K562 (cell line): ENCODE results near the gene MED29. TPM values are rescaled to one million over a fixed set of nuclear protein-coding genes. Genes with fewer than 3 reads are reported as not detected.
A peak's percentile ranks its signal among the peaks of the same experiment; 100 is the strongest.

ENCODE experiments used
- BDP1 ChIP-seq: IDR thresholded peaks from 3 replicates; pipeline ENCODE4 v1.6.1; 2011; ENCODE audit not compliant: insufficient read length, insufficient read depth
- CCAR2 ChIP-seq: fragments of 200-400 bp; formaldehyde crosslinking; IDR thresholded peaks from 2 replicates; pipeline ENCODE4 v1.6.1; 2017; ENCODE audit warnings: mild to moderate bottlenecking, low read depth, low read length
- HINFP ChIP-seq: fragments of 450-650 bp; conservative IDR thresholded peaks from 2 replicates; pipeline ENCODE4 v1.6.1; 2016; ENCODE audit warnings: missing genetic modification characterization, low read depth, mild to moderate bottlenecking, control low read depth, missing compliant biosample characterization
- HMGN3 ChIP-seq: IDR thresholded peaks from 2 replicates; pipeline ENCODE4 v1.6.1; 2011; ENCODE audit warnings: borderline replicate concordance, low read depth, mild to moderate bottlenecking, mixed read lengths, low read length; ENCODE audit not compliant: insufficient read length; ENCODE audit errors: extremely low read depth
- IRF1 ChIP-seq: sonication (generic); formaldehyde crosslinking; IDR thresholded peaks from 2 replicates; pipeline ENCODE4 v1.8.0; 2022; ENCODE audit warnings: missing genetic modification reagents, mild to moderate bottlenecking, borderline replicate concordance
- MGA ChIP-seq: fragments of 450-650 bp; IDR thresholded peaks from 2 replicates; pipeline ENCODE4 v1.6.1; 2016; ENCODE audit warnings: mild to moderate bottlenecking, moderate library complexity
- POLR2G ChIP-seq: fragments of 200-400 bp; formaldehyde crosslinking; IDR thresholded peaks from 2 replicates; pipeline ENCODE4 v1.6.1; 2017; ENCODE audit warnings: low read depth, mild to moderate bottlenecking, antibody characterized with exemption, low read length, moderate library complexity
- TCF7 ChIP-seq: sonication (generic); IDR thresholded peaks from 2 replicates; pipeline ENCODE4 v1.6.1; 2016; ENCODE audit warnings: antibody characterized with exemption, borderline replicate concordance
- THRB ChIP-seq: fragments of 450-650 bp; formaldehyde crosslinking; conservative IDR thresholded peaks from 2 replicates; pipeline ENCODE4 v1.4.0; 2022; ENCODE audit warnings: mild to moderate bottlenecking, missing genetic modification characterization
- U2AF1 ChIP-seq: fragments of 200-400 bp; formaldehyde crosslinking; optimal IDR thresholded peaks from 2 replicates; pipeline ENCODE3; 2017; ENCODE audit warnings: mild to moderate bottlenecking, low read depth, low read length, moderate library complexity
- ZNF224 ChIP-seq: sonication (generic); formaldehyde crosslinking; IDR thresholded peaks from 2 replicates; pipeline ENCODE4 v1.8.0; 2022; ENCODE audit warnings: mild to moderate bottlenecking, missing genetic modification reagents
- ZNF316 ChIP-seq: fragments of 450-650 bp; IDR thresholded peaks from 2 replicates; pipeline ENCODE4 v1.6.1; 2016
- polyA plus RNA-seq, 8 experiments: library from polyadenylated mRNA; depleted of rRNA in 4 of 8; stranded (reverse) in 5 of 8; unstranded in 3 of 8; fragments of >200 nt; fragmentation: Nextera tagmentation in 2 of 8; fragmentation: Illumina TruSeq in 1 of 8; extraction: Ambion mirVana in 2 of 8; extraction: Trizol in 1 of 8; gene quantifications; 2 replicates each; pipeline versions ENCODE4 v1.2.1 to v1.2.3, GENCODE V29; 2011 to 2014; ENCODE audit warnings: inconsistent platforms in 1 of 8, missing spikeins in 1 of 8
- total RNA-seq, 7 experiments: library from RNA; depleted of rRNA in 6 of 7; stranded (reverse); fragments of >200 nt in 6 of 7; fragmentation: Illumina TruSeq in 2 of 7; extraction: Trizol in 2 of 7; gene quantifications; 2 replicates each; pipeline versions ENCODE4 v1.2.1 to v1.2.3, GENCODE V29; 2011 to 2021; ENCODE audit warnings: low replicate concordance in 1 of 7

Gene MED29
- total and polyA plus RNA-seq, 9 of the 15 experiments (the other 6 are each of a cell fraction or from before 2014, with no cell fraction given) = 1.8 to 22.6 (median 12.4) TPM

- TF ChIP-seq MGA = no peak
- TF ChIP-seq TCF7 = no peak
- TF ChIP-seq POLR2G = peak; percentile 58
- no peak for TF ChIP-seq U2AF1
- TF ChIP-seq ZNF316 = no peak
- TF ChIP-seq IRF1 (CRISPR knock-in tag) = no peak
- TF ChIP-seq HINFP (tag) = no peak
- no peak for TF ChIP-seq HMGN3
- no peak for TF ChIP-seq ZNF224 (CRISPR knock-in tag)
- no peak for TF ChIP-seq BDP1
- no peak for TF ChIP-seq CCAR2
- no peak for TF ChIP-seq THRB (CRISPR knock-in tag)
These were observed 22.9 kb downstream of the MED29 start (continued) for GRCh38 chr19:39413911-39414608.
